IPS DF 4.7 (cell line): ENCODE results near the gene FOXA1.
"Not testable (repeated sequence)": the region's sequence is repeated elsewhere in the genome, so short reads cannot be mapped to it uniquely, and the experiment has no call there.

Source experiments
- DNase-seq: peaks from one replicate; pipeline ENCODE4 v3.0.0-alpha.2; 2013; ENCODE audit warnings: low spot score; ENCODE audit errors: extremely low read depth

Gene FOXA1

DNA sequence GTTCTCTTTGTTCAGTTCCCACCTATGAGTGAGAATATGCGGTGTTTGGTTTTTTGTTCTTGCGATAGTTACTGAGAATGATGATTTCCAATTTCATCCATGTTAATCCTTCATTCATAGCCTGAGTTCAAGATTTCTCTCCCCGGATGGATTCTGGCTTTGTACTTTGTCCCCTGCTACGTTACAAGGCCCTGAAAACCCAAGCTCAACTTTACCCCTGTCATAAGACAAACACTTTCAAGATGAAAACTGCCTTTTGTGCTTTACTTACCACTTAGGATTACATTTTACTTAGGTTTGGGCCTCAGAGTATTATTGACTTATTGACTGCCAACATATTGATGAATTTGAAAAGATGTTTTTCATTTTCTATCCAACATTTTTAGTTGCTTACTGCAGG, 36.3 kb downstream of the FOXA1 start:
- DNase-seq, result no peak

GRCh38 chr14:37555596-37555995, 39.5 kb downstream of the FOXA1 start:
- DNase-seq, result not testable (repeated sequence)

DNA sequence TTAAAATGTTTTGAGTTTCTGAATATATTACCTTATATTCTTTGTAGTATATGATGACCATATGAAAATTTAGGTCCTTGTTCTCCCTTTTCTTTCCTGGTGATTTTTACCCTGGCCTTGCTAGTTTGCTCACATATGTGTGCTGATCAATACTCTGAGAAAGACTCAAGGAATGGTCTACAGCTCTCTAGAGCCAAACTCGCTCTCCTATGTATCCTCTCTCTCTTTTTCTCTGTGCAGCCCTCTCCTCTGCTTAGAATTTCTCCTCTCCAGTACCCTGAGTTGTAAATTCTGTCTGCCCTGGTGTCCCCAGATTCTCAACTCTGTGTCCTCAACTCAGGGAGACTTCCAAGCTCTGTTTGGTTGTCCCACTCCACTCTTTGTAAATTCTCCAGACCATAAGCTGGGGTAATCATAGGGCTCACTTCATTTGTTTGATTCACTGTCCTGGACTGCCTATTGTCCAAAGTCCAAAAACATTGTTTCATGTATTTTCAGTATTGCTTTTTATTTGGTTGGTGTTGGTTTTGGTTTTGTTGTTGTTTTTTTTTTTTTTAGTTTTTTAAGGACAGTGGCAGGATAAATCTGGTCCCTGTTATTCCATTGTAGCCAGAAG, 41.0 kb downstream of the FOXA1 start:
- no peak for DNase-seq

- DNase-seq, result no peak
These were observed 43.9 kb downstream of the FOXA1 start for GRCh38 chr14:37551119-37551518.

GRCh38 chr14:37550511-37550910, 44.5 kb downstream of the FOXA1 start:
- DNase-seq, result no peak

GRCh38 chr14:37546621-37547447, 48.2 kb downstream of the FOXA1 start:
- DNase-seq, result no peak

- DNase-seq, result no peak
These were observed 49.9 kb downstream of the FOXA1 start for GRCh38 chr14:37545174-37545573.

DNA sequence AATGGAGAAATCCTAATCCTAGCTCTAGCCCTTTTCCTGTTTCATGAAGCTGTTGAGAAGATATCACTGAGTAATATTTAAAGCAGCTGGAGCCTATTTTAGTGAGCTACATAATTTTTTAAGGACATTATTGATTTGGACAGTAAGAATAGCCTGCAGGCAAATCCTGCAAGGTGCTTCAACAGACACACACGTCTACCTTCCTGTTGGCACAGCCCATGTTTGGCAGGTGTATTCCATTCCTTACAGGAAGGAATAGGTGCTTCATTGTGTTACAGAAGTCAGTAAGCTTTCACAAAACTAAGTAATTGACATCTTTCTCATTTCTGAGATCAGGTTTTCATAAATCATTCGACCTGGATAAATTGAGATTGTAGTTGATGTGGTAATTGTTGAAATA, 50.6 kb downstream of the FOXA1 start:
- DNase-seq, result no peak

- no peak for DNase-seq
These were observed 55.1 kb downstream of the FOXA1 start for GRCh38 chr14:37539992-37540391.
